Osteoblast (primary cell): ENCODE results near the gene JMJD1C. TPM values are rescaled to one million over a fixed set of nuclear protein-coding genes. Genes with fewer than 3 reads are reported as not detected.
A peak's percentile ranks its signal among the peaks of the same experiment; 100 is the strongest.

Experiments used
- DNase-seq: peaks from one replicate; pipeline ENCODE4 v3.0.0; 2011; ENCODE audit warnings: low spot score, mixed read lengths; ENCODE audit not compliant: insufficient read length; ENCODE audit errors: missing footprints
- H2AFZ ChIP-seq: 2 replicates; pipeline ENCODE4 v1.6.0; 2011; ENCODE audit warnings: mild to moderate bottlenecking, low read length
- H3K27ac ChIP-seq: 2 replicates; pipeline ENCODE4 v1.5.1; 2011; ENCODE audit warnings: mild to moderate bottlenecking, low read depth, low read length, moderate library complexity
- H3K27me3 ChIP-seq: 2 replicates; pipeline ENCODE4 v1.6.0; 2012; ENCODE audit warnings: mild to moderate bottlenecking, control low read depth, inconsistent platforms, low read length, moderate library complexity; ENCODE audit not compliant: insufficient read depth
- H3K36me3 ChIP-seq: 2 replicates; pipeline ENCODE4 v1.5.1; 2011; ENCODE audit warnings: mild to moderate bottlenecking, low read length, control low read depth, moderate library complexity; ENCODE audit not compliant: insufficient read depth
- H3K4me1 ChIP-seq: 2 replicates; pipeline ENCODE4 v1.5.1; 2011; ENCODE audit warnings: mild to moderate bottlenecking, low read length, control low read depth, moderate library complexity; ENCODE audit not compliant: insufficient read depth
- H3K4me2 ChIP-seq: 2 replicates; pipeline ENCODE4 v1.6.0; 2011; ENCODE audit warnings: mild to moderate bottlenecking, low read length; ENCODE audit not compliant: insufficient read depth
- H3K4me3 ChIP-seq: fragments of 200-600 bp; sonication (generic); 3 replicates; pipeline ENCODE4 v1.5.1; 2012; ENCODE audit warnings: mild to moderate bottlenecking, low read length, inconsistent platforms; ENCODE audit not compliant: insufficient read depth
- H3K79me2 ChIP-seq: 2 replicates; pipeline ENCODE4 v1.6.0; 2012; ENCODE audit warnings: mild to moderate bottlenecking, low read length, control low read depth, inconsistent platforms; ENCODE audit not compliant: insufficient read depth
- H3K9me3 ChIP-seq: 2 replicates; pipeline ENCODE4 v1.5.1; 2011; ENCODE audit warnings: low read depth, low read length, control low read depth
- H4K20me1 ChIP-seq: 2 replicates; pipeline ENCODE4 v1.6.0; 2012; ENCODE audit warnings: mild to moderate bottlenecking, low read length, control low read depth; ENCODE audit not compliant: insufficient read depth
- total RNA-seq: library from RNA; depleted of rRNA; stranded (reverse); fragments of >200 nt; gene quantifications from 2 replicates; pipeline ENCODE4 v1.2.3, GENCODE V29; 2012
- TF ChIP-seq, protein P1 (sequence below): IDR thresholded peaks from 2 replicates; pipeline ENCODE4 v1.5.1; 2011; ENCODE audit warnings: mild to moderate bottlenecking, low read depth, low read length, moderate library complexity; ENCODE audit errors: extremely low read depth

Gene JMJD1C
- total RNA-seq, 1 donor = 92.6 TPM

GRCh38 chr10:63474488-63474887 lies 8.7 kb upstream of the JMJD1C start:
- Histone ChIP-seq H4K20me1 (peaks cover 18% of the 10 kb centered on the region), H3K9me3 (no peaks in the 10 kb centered on the region), H2AFZ (no peak overlapping the region), H3K27ac (no peak overlapping the region), H3K79me2 (peaks cover 93% of the 10 kb centered on the region), H3K4me2 (no peak overlapping the region), H3K36me3 (no peaks in the 10 kb centered on the region), H3K4me3 (no peak overlapping the region), H3K4me1 (no peaks in the 10 kb centered on the region), H3K27me3 (no peaks in the 10 kb centered on the region)
- DNase-seq = no peak
- TF ChIP-seq, protein P1, sequence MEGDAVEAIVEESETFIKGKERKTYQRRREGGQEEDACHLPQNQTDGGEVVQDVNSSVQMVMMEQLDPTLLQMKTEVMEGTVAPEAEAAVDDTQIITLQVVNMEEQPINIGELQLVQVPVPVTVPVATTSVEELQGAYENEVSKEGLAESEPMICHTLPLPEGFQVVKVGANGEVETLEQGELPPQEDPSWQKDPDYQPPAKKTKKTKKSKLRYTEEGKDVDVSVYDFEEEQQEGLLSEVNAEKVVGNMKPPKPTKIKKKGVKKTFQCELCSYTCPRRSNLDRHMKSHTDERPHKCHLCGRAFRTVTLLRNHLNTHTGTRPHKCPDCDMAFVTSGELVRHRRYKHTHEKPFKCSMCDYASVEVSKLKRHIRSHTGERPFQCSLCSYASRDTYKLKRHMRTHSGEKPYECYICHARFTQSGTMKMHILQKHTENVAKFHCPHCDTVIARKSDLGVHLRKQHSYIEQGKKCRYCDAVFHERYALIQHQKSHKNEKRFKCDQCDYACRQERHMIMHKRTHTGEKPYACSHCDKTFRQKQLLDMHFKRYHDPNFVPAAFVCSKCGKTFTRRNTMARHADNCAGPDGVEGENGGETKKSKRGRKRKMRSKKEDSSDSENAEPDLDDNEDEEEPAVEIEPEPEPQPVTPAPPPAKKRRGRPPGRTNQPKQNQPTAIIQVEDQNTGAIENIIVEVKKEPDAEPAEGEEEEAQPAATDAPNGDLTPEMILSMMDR = no peak

DNA sequence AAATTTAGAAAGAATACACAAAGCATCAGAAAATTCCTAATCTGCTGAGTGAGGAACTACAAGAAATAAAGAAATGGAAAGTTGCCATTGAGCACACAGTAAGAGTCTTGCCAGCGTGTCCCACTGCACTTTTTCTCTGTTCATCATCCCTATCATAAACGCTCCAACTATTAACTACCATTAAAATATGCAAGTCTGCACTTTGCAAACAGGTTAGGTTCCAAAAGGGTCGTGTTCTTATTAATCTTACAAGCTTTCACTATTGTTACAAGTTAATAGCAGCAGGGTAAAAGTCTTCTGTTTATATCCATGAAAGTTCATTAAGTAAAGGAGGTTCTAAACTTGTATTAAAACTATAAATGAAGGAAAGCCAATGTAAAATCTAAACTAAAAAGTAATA lies 5.2 kb upstream of the JMJD1C start:
- Histone ChIP-seq H3K4me3 (no peak overlapping the region), H3K27ac (no peak overlapping the region), H2AFZ (no peak overlapping the region), H3K9me3 (no peaks in the 10 kb centered on the region), H3K79me2 (peaks cover 87% of the 10 kb centered on the region), H3K4me2 (no peak overlapping the region), H3K36me3 (no peaks in the 10 kb centered on the region), H3K27me3 (no peaks in the 10 kb centered on the region), H4K20me1 (peaks cover 15% of the 10 kb centered on the region), H3K4me1 (peaks cover 16% of the 10 kb centered on the region)
- DNase-seq = no peak
- TF ChIP-seq, protein P1 = no peak

DNA sequence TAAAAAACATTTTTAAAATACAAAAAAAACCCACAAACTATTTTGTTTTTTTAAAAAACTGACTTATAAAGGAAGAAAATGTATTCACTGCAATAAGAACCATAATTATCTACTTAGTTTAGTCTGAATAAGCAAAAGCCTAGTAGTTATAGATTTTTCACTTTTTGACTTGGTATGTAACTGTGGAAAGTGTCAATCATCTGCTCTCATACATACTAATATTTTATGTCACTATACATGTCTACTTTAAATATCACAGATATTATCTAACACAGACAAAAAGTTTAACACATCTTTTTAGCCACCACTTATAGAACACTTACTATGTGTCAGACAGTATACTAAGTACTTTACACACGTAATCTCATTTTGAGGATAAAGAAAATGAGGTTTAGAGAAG lies 3.2 kb upstream of the JMJD1C start:
- no peaks in the 10 kb centered on the region for H3K36me3 ChIP-seq
- no peak overlapping the region for H2AFZ ChIP-seq
- peaks cover 10% of the 10 kb centered on the region for H4K20me1 ChIP-seq
- no peaks in the 10 kb centered on the region for H3K27me3 ChIP-seq
- no peak overlapping the region for H3K4me3 ChIP-seq
- no peaks in the 10 kb centered on the region for H3K9me3 ChIP-seq
- TF ChIP-seq, protein P1 = no peak
- H3K4me1 ChIP-seq = peaks cover 22% of the 10 kb centered on the region
- no peak overlapping the region for H3K4me2 ChIP-seq
- no peak overlapping the region for H3K27ac ChIP-seq
- peaks cover 84% of the 10 kb centered on the region for H3K79me2 ChIP-seq
- DNase-seq = no peak

GRCh38 chr10:63467841-63468240 lies 2.1 kb upstream of the JMJD1C start:
- Histone ChIP-seq H3K27ac (no peak overlapping the region), H3K4me3 (no peak overlapping the region), H3K4me2 (peak overlapping the region; percentile 95), H3K36me3 (no peaks in the 10 kb centered on the region), H3K9me3 (no peaks in the 10 kb centered on the region), H4K20me1 (peaks cover 10% of the 10 kb centered on the region), H3K79me2 (peaks cover 85% of the 10 kb centered on the region), H3K27me3 (no peaks in the 10 kb centered on the region), H3K4me1 (peaks cover 24% of the 10 kb centered on the region), H2AFZ (no peak overlapping the region)
- peak; percentile 11 for DNase-seq
- TF ChIP-seq, protein P1 = no peak
